Measurements from ENCODE around the gene RGS9BP.
"Not testable (repeated sequence)": the region's sequence is repeated elsewhere in the genome, so short reads cannot be mapped to it uniquely, and the experiment has no call there.

DNA sequence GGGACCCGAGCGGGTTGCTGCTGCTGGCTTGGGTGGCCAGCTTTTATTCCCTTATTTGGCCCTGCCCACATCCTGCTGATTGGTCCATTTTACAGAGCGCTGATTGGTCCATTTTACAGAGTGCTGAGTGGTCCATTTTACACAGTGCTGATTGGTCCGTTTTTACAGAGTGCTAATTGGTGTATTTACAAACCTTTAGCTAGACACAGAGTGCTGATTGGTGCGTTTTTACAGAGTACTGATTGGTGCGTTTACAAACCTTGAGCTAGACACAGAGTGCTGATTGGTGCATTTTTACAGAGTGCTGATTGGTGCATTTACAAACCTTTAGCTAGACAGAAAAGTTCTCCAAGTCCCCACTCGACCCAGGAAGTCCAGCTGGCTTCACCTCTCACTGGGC lies 24.5 kb downstream of the RGS9BP start:
- TF ChIP-seq POLR2A (IDR thresholded peaks at IDR 0.05; ENCODE audit: low read depth): not testable (repeated sequence)
- TF ChIP-seq, protein P1, sequence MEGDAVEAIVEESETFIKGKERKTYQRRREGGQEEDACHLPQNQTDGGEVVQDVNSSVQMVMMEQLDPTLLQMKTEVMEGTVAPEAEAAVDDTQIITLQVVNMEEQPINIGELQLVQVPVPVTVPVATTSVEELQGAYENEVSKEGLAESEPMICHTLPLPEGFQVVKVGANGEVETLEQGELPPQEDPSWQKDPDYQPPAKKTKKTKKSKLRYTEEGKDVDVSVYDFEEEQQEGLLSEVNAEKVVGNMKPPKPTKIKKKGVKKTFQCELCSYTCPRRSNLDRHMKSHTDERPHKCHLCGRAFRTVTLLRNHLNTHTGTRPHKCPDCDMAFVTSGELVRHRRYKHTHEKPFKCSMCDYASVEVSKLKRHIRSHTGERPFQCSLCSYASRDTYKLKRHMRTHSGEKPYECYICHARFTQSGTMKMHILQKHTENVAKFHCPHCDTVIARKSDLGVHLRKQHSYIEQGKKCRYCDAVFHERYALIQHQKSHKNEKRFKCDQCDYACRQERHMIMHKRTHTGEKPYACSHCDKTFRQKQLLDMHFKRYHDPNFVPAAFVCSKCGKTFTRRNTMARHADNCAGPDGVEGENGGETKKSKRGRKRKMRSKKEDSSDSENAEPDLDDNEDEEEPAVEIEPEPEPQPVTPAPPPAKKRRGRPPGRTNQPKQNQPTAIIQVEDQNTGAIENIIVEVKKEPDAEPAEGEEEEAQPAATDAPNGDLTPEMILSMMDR (IDR thresholded peaks at IDR 0.05): not testable (repeated sequence)

Data from esophagus muscularis mucosa (tissue), 3 donors.